GM12878 (cell line): ENCODE measurements around the gene LIMS2. TPM values are rescaled to one million over a fixed set of nuclear protein-coding genes. Genes with fewer than 3 reads are reported as not detected.
A peak's percentile ranks its signal among the peaks of the same experiment; 100 is the strongest.

Experiments
- ATF7 ChIP-seq: fragments of 450-650 bp; IDR thresholded peaks from 2 replicates; pipeline ENCODE4 v1.6.1; 2016; ENCODE audit warnings: low read depth, mild to moderate bottlenecking
- CBX5 ChIP-seq: sonication (generic); IDR thresholded peaks from 2 replicates; pipeline ENCODE4 v1.6.1; 2016; ENCODE audit warnings: low read depth, moderate library complexity, mild to moderate bottlenecking, inconsistent platforms
- CEBPB ChIP-seq, 2 experiments: fragments of 150-350 bp in 1 of 2; IDR thresholded peaks; 2 replicates each; pipeline ENCODE4 v1.6.1; 2012 to 2014; ENCODE audit warnings: low read depth in 2 of 2, low read length in 2 of 2, borderline replicate concordance in 1 of 2, inconsistent platforms in 1 of 2
- FOXK2 ChIP-seq: fragments of 450-650 bp; IDR thresholded peaks from 2 replicates; pipeline ENCODE4 v1.6.1; 2017; ENCODE audit warnings: mild to moderate bottlenecking, moderate library complexity
- IKZF2 ChIP-seq, 2 experiments: fragments of 450-650 bp; IDR thresholded peaks; 2 replicates each; pipeline ENCODE4 v1.6.1; 2017; ENCODE audit warnings: mild to moderate bottlenecking in 2 of 2, moderate library complexity in 2 of 2
- MXI1 ChIP-seq: fragments of 150-350 bp; IDR thresholded peaks from 2 replicates; pipeline ENCODE4 v1.6.1; 2011; ENCODE audit warnings: low read depth, mild to moderate bottlenecking, inconsistent platforms, low read length, improper control_type of control experiment
- NFYB ChIP-seq: IDR thresholded peaks from 2 replicates; pipeline ENCODE4 v1.6.1; 2011; ENCODE audit warnings: low read depth, mild to moderate bottlenecking, low read length, improper control_type of control experiment, moderate library complexity; ENCODE audit not compliant: insufficient read depth
- RBBP5 ChIP-seq: fragments of 200-600 bp; sonication (generic); conservative IDR thresholded peaks from 2 replicates; pipeline ENCODE4 v1.6.1; 2016
- SREBF2 ChIP-seq: IDR thresholded peaks from 2 replicates; pipeline ENCODE4 v1.6.1; 2012; ENCODE audit warnings: mild to moderate bottlenecking, low read length
- TCF7 ChIP-seq: IDR thresholded peaks from 2 replicates; pipeline ENCODE4 v1.6.1; 2014; ENCODE audit warnings: antibody characterized with exemption, borderline replicate concordance
- YBX1 ChIP-seq: fragments of 450-650 bp; IDR thresholded peaks from 2 replicates; pipeline ENCODE4 v1.6.1; 2016; ENCODE audit warnings: antibody characterized with exemption
- ZNF217 ChIP-seq: fragments of 450-650 bp; IDR thresholded peaks from 2 replicates; pipeline ENCODE4 v1.6.1; 2017; ENCODE audit warnings: antibody characterized with exemption, mild to moderate bottlenecking
- ZNF592 ChIP-seq: fragments of 450-650 bp; IDR thresholded peaks from 2 replicates; pipeline ENCODE4 v1.6.1; 2017; ENCODE audit warnings: mild to moderate bottlenecking, moderate library complexity
- polyA plus RNA-seq, 11 experiments: library from polyadenylated mRNA; depleted of rRNA in 4 of 11; unstranded in 6 of 11; stranded (reverse) in 5 of 11; fragments of >200 nt; fragmentation: Nextera tagmentation in 4 of 11; fragmentation: Illumina TruSeq in 1 of 11; extraction: Ambion mirVana in 4 of 11; extraction: Trizol in 1 of 11; gene quantifications; 1 replicate in 1 of 11; 2 replicates in 10 of 11; pipeline versions ENCODE4 v1.2.1 to v1.2.3, GENCODE V29; 2011 to 2016; ENCODE audit warnings: inconsistent platforms in 2 of 11, missing spikeins in 2 of 11, low read depth in 1 of 11
- total RNA-seq, 4 experiments: library from RNA; depleted of rRNA in 3 of 4; stranded (reverse); fragments of >200 nt in 3 of 4; fragmentation: Illumina TruSeq in 1 of 4; extraction: Trizol in 1 of 4; gene quantifications; 2 replicates each; pipeline versions ENCODE4 v1.2.1 to v1.2.3, GENCODE V29; 2013 to 2021
- TF ChIP-seq, protein P1 (sequence below): fragments of 150-350 bp; IDR thresholded peaks from 2 replicates; pipeline ENCODE4 v1.6.1; 2014; ENCODE audit warnings: mild to moderate bottlenecking, low read depth, low read length
- TF ChIP-seq, protein P2 (sequence below): IDR thresholded peaks from 2 replicates; pipeline ENCODE4 v1.6.1; 2012; ENCODE audit warnings: low read depth, low read length, improper control_type of control experiment
- TF ChIP-seq, protein P3 (sequence below): fragments of 450-650 bp; IDR thresholded peaks from 2 replicates; pipeline ENCODE4 v1.6.1; 2017; ENCODE audit warnings: mild to moderate bottlenecking, low read depth, inconsistent platforms; ENCODE audit not compliant: poor library complexity, severe bottlenecking
- TF ChIP-seq, protein P4 (sequence below): IDR thresholded peaks from 2 replicates; pipeline ENCODE4 v1.6.1; 2011; ENCODE audit warnings: low read depth, mild to moderate bottlenecking, low read length, moderate library complexity, borderline replicate concordance; ENCODE audit errors: extremely low read depth
- TF ChIP-seq, protein P5 (sequence below), 3 experiments: IDR thresholded peaks in 2 of 3; conservative IDR thresholded peaks in 1 of 3; 2 replicates each; pipeline ENCODE4 v1.5.1; 2011; ENCODE audit warnings: low read depth in 3 of 3, low read length in 3 of 3, mild to moderate bottlenecking in 3 of 3, control low read depth in 2 of 3, moderate library complexity in 2 of 3, inconsistent platforms in 1 of 3, mixed read lengths in 1 of 3; ENCODE audit not compliant: control insufficient read depth in 2 of 3, insufficient read depth in 1 of 3; ENCODE audit errors: extremely low read depth in 1 of 3

Gene LIMS2
- total and polyA plus RNA-seq, 10 of the 15 experiments (the other 5 are each of a cell fraction or from before 2014, with no cell fraction given), result 0.06 to 0.81 (median 0.16) TPM; not detected in 2

DNA sequence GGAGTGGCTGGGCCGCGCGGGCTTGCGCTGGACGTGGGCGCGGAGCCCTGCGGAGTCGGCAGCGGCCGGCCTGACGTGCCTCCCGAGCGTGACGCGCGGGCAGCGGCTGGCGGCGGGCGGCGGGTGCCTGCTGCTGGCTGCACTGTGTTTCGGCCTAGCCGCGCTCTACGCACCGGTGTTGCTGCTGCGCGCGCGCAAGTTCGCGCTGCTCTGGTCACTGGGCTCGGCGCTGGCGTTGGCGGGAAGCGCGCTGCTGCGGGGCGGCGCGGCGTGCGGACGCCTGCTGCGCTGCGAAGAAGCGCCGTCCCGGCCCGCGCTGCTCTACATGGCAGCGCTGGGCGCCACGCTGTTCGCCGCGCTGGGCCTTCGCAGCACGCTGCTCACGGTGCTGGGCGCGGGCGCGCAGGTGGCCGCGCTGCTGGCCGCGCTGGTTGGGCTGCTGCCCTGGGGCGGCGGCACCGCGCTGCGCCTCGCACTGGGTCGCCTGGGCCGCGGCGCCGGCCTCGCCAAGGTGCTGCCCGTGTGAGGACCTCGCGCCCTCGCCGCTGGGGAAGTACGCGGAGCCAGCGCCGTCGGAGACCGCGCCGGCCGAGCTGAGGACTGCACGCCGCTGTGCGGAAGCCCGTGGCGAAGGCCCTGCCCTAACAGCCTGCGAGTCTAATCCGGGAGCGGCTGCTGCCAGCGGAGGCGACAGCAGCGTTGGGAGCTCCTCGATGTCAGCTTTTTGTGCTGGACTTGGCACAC, 26.5 kb upstream of the LIMS2 start (continued):
- TF ChIP-seq, protein P1, sequence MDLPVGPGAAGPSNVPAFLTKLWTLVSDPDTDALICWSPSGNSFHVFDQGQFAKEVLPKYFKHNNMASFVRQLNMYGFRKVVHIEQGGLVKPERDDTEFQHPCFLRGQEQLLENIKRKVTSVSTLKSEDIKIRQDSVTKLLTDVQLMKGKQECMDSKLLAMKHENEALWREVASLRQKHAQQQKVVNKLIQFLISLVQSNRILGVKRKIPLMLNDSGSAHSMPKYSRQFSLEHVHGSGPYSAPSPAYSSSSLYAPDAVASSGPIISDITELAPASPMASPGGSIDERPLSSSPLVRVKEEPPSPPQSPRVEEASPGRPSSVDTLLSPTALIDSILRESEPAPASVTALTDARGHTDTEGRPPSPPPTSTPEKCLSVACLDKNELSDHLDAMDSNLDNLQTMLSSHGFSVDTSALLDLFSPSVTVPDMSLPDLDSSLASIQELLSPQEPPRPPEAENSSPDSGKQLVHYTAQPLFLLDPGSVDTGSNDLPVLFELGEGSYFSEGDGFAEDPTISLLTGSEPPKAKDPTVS, result no peak
- no peak for TF ChIP-seq TCF7
- TF ChIP-seq, protein P2, sequence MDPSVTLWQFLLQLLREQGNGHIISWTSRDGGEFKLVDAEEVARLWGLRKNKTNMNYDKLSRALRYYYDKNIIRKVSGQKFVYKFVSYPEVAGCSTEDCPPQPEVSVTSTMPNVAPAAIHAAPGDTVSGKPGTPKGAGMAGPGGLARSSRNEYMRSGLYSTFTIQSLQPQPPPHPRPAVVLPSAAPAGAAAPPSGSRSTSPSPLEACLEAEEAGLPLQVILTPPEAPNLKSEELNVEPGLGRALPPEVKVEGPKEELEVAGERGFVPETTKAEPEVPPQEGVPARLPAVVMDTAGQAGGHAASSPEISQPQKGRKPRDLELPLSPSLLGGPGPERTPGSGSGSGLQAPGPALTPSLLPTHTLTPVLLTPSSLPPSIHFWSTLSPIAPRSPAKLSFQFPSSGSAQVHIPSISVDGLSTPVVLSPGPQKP, result no peak
- TF ChIP-seq, protein P3, sequence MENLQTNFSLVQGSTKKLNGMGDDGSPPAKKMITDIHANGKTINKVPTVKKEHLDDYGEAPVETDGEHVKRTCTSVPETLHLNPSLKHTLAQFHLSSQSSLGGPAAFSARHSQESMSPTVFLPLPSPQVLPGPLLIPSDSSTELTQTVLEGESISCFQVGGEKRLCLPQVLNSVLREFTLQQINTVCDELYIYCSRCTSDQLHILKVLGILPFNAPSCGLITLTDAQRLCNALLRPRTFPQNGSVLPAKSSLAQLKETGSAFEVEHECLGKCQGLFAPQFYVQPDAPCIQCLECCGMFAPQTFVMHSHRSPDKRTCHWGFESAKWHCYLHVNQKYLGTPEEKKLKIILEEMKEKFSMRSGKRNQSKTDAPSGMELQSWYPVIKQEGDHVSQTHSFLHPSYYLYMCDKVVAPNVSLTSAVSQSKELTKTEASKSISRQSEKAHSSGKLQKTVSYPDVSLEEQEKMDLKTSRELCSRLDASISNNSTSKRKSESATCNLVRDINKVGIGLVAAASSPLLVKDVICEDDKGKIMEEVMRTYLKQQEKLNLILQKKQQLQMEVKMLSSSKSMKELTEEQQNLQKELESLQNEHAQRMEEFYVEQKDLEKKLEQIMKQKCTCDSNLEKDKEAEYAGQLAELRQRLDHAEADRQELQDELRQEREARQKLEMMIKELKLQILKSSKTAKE, result no peak
- TF ChIP-seq CBX5, result 0 out of 2 replicates have a peak, but pooled peaks have one; percentile 57
- no peak for TF ChIP-seq CEBPB (IDR thresholded peaks at IDR 0.05; ENCODE audit: borderline replicate concordance in 1 of 2, low read depth in 2 of 2, low read length in 2 of 2)
- TF ChIP-seq ATF7, result no peak
- TF ChIP-seq, protein P4, sequence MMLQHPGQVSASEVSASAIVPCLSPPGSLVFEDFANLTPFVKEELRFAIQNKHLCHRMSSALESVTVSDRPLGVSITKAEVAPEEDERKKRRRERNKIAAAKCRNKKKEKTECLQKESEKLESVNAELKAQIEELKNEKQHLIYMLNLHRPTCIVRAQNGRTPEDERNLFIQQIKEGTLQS, result no peak
- TF ChIP-seq YBX1, result no peak
- no peak for TF ChIP-seq RBBP5
- no peak for TF ChIP-seq ZNF217
- TF ChIP-seq MXI1, result peak; percentile 55; the same call in 1 of the 2 replicates
- TF ChIP-seq SREBF2, result no peak
- no peak for TF ChIP-seq FOXK2
- 0 out of 2 replicates have a peak, but pooled peaks have one; percentile 11 for TF ChIP-seq ZNF592
- TF ChIP-seq IKZF2 (IDR thresholded peaks at IDR 0.05), result no peak
- TF ChIP-seq NFYB, result no peak
- TF ChIP-seq, protein P5, sequence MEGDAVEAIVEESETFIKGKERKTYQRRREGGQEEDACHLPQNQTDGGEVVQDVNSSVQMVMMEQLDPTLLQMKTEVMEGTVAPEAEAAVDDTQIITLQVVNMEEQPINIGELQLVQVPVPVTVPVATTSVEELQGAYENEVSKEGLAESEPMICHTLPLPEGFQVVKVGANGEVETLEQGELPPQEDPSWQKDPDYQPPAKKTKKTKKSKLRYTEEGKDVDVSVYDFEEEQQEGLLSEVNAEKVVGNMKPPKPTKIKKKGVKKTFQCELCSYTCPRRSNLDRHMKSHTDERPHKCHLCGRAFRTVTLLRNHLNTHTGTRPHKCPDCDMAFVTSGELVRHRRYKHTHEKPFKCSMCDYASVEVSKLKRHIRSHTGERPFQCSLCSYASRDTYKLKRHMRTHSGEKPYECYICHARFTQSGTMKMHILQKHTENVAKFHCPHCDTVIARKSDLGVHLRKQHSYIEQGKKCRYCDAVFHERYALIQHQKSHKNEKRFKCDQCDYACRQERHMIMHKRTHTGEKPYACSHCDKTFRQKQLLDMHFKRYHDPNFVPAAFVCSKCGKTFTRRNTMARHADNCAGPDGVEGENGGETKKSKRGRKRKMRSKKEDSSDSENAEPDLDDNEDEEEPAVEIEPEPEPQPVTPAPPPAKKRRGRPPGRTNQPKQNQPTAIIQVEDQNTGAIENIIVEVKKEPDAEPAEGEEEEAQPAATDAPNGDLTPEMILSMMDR (IDR thresholded peaks at IDR 0.05 in 2 of 3, conservative IDR thresholded peaks at IDR 0.05 in 1 of 3; ENCODE audit: control insufficient read depth in 2 of 3, extremely low read depth in 1 of 3, insufficient read depth in 1 of 3, low read depth in 3 of 3, low read length in 3 of 3), result peak in 2 of 3 experiments; percentile 16 to 30; a peak in 1 of 6 replicates
